C4-2B (cell line): ENCODE data around the gene SLC40A1.

Experiments
- ZFX ChIP-seq: fragments of 450-650 bp; IDR thresholded peaks from 2 replicates; pipeline ENCODE4 v1.6.1; 2017
- TF ChIP-seq, protein P1 (sequence below): fragments of 450-650 bp; conservative IDR thresholded peaks from 2 replicates; pipeline ENCODE4 v1.5.1; 2017; ENCODE audit warnings: mild to moderate bottlenecking

DNA sequence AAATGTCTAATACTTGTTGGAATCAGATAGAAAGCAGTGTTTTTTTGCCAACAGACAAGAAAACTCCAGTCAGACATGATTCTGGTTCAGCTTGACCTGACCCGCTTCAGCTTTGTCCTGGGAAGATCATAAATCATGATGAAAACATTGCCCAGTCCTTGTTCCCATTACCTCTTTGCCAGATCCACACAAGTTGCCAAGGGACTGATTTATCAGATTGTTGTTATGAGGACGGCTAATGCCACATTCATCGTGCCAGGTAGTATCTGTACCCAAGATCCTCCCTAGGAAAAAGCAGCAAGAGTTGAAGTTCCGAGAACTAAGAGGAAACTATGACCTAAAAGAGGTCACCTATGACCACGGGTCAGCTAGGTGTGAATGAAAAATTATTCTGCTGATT, 39.0 kb downstream of the SLC40A1 start:
- TF ChIP-seq, protein P1, sequence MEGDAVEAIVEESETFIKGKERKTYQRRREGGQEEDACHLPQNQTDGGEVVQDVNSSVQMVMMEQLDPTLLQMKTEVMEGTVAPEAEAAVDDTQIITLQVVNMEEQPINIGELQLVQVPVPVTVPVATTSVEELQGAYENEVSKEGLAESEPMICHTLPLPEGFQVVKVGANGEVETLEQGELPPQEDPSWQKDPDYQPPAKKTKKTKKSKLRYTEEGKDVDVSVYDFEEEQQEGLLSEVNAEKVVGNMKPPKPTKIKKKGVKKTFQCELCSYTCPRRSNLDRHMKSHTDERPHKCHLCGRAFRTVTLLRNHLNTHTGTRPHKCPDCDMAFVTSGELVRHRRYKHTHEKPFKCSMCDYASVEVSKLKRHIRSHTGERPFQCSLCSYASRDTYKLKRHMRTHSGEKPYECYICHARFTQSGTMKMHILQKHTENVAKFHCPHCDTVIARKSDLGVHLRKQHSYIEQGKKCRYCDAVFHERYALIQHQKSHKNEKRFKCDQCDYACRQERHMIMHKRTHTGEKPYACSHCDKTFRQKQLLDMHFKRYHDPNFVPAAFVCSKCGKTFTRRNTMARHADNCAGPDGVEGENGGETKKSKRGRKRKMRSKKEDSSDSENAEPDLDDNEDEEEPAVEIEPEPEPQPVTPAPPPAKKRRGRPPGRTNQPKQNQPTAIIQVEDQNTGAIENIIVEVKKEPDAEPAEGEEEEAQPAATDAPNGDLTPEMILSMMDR, result no peak
- TF ChIP-seq ZFX, result no peak
